GM12864 (cell line): Measurements from ENCODE around the gene PITHD1.
"Not testable (repeated sequence)": the region's sequence is repeated elsewhere in the genome, so short reads cannot be mapped to it uniquely, and the experiment has no call there.

Source experiments
- DNase-seq: peaks from one replicate; pipeline ENCODE4 v3.0.0-alpha.2; 2011; ENCODE audit warnings: low read depth
- H3K4me3 ChIP-seq: 2 replicates; pipeline ENCODE4 v1.5.1; 2011; ENCODE audit warnings: mild to moderate bottlenecking, low read depth, low read length, control low read depth
- CTCF ChIP-seq: IDR thresholded peaks from 2 replicates; pipeline ENCODE4 v1.5.1; 2011; ENCODE audit warnings: low read depth, mild to moderate bottlenecking, moderate library complexity, low read length, control low read depth, inconsistent platforms; ENCODE audit errors: missing control alignments

PITHD1 gene

DNA sequence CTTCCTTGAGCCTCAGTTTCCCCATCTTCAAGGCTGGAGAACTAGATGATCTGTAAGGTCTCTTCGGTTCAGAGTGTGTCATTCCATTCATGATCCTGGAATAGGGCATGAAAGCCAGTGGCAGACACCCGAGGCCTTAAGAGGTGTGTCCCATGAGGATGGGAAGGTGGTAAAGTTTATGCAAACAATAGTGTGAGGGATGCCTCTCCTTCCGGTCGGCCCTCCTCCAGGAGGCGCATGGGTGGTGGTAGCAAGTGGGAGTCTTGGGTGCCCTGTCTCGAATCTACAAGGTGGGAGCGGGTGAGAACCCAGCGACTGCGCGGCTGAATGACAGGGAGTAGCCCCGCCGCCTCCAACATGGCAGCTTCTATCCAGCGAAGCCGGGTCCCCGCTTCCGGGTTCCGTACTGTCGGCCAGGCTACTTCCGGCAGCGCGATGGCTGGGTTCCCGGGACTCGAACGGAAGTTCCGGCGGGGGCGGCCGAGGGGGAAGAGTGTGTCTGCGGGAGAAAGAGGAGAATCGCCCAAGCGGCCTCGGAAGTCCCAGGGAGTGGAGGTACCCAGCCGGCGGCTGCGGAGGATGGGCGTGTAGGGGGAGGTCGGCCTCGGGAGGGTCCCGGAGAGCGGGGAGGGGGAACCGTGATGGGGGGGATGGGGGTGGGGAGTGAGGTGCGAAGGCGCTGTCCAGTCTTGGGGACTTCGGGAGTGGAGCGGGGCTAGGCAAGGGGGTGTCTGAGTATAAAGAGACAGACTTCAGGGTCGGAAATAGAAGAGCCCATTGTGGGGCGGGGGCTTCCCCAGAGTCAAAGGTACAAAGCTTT, 12.7 kb downstream of the PITHD1 start, which contains the start of gene LYPLA2:
Gene LYPLA2 (plus strand): TSS at position 450 of the 820 bp plus-strand sequence. CDS start 1,538 bp downstream, outside the sequence.
- DNase-seq, result peak; percentile 68
- no peak for TF ChIP-seq CTCF
- peak within 1 kb of the TSS; percentile 98 for H3K4me3 ChIP-seq

GRCh38 chr1:23791516-23792047, 13.4 kb downstream of the PITHD1 start:
- no peak for TF ChIP-seq CTCF
- DNase-seq, result no peak
- peak overlapping the region; percentile 98 for H3K4me3 ChIP-seq

- H3K4me3 ChIP-seq, result peak overlapping the region; percentile 98
- no peak for TF ChIP-seq CTCF
- no peak for DNase-seq
Measured at GRCh38 chr1:23792151-23792945, 14.1 kb downstream of the PITHD1 start.

DNA sequence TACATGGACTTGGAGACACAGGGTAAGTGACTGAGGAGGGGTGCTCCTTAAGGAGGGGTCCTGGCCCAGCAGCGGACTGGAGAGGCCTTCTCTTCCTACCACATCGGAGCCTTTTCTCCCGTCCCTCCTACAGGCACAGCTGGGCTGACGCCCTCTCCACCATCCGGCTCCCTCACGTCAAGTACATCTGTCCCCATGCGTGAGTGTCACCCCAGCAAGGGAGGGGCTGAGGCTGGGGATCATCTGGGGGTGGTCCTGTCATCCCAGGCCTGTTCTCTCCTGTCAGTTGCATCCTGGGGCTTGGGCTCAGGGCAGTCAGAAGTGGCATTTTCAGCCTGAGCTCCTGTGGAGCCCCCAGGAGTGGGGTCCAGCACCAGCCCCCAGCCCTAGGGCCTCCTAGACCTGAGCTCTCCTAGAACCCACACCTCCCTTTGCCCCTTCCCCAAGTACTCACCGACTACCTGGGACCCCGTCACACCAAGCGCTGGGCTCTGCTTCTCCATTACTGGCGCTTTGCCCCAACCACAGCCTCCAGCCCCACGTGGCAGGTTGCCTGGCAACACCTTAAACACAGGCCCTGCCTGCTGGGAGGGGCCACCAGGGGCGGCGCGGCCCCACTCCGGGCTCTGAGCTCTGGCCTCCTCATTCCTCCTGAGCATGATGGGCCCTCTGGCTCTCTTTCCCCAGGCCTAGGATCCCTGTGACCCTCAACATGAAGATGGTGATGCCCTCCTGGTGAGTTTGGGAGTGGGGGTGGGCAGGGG, 15.0 kb downstream of the PITHD1 start:
- no peak overlapping the region for H3K4me3 ChIP-seq
- no peak for TF ChIP-seq CTCF
- DNase-seq, result no peak

DNA sequence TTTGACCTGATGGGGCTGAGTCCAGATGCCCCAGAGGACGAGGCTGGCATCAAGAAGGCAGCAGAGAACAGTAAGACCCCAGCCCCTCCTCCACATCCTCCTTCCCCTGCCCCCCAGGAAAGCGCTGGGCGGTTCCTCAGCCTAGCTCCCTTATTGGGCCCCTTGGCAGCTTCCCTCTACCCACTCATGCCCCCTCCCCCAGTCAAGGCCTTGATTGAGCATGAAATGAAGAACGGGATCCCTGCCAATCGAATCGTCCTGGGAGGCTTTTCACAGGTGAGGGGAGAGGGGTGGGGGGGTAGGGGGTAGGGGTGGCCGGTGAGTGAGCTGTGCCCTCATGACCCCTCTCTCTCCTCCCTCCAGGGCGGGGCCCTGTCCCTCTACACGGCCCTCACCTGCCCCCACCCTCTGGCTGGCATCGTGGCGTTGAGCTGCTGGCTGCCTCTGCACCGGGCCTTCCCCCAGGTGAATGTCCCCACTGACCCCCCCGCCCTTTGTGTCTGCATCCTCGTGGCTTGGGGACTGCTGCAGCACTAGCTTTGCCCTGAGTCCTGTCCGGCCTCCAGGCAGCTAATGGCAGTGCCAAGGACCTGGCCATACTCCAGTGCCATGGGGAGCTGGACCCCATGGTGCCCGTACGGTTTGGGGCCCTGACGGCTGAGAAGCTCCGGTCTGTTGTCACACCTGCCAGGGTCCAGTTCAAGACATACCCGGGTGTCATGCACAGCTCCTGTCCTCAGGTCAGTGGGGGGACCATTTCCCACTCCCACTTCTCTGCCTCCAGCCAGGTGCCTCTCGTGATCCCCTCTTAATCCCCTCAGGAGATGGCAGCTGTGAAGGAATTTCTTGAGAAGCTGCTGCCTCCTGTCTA, 15.9 kb downstream of the PITHD1 start:
- no peak for TF ChIP-seq CTCF
- no peak for DNase-seq
- no peak overlapping the region for H3K4me3 ChIP-seq

GRCh38 chr1:23794732-23795182, 16.5 kb downstream of the PITHD1 start:
- not testable (repeated sequence) for DNase-seq, H3K4me3 ChIP-seq
